GM10266 (cell line): ENCODE measurements around the gene NDE1.
"Not testable (repeated sequence)": the region's sequence is repeated elsewhere in the genome, so short reads cannot be mapped to it uniquely, and the experiment has no call there.

ENCODE experiments used
- DNase-seq: peaks from one replicate; pipeline ENCODE4 v3.0.0; 2012; ENCODE audit errors: extremely low spot score
- TF ChIP-seq, protein P1 (sequence below): IDR thresholded peaks from 2 replicates; pipeline ENCODE4 v1.5.1; 2012; ENCODE audit warnings: mild to moderate bottlenecking, low read depth; ENCODE audit not compliant: control insufficient read depth, insufficient read depth; ENCODE audit errors: missing control alignments

Gene NDE1

DNA sequence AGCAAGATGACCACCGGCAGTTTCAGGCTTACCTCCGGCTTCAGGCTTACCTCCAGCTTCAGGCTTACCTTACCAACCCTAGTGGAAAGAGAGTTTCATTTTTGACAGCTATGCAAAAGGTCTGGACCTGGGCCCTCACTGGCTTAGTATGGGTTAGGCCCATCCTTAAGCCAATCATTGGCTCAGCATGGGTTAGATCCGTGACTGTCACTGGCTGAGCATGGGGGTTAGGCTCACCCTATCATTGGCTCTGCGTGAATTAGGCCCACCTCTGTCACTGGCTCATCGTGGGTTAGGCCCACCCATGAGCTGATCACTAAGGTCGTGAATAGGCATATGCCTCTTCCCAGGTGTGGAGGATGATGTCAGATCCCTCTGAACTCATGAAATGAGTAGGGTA is 8.1 kb downstream of the NDE1 start:
- TF ChIP-seq, protein P1, sequence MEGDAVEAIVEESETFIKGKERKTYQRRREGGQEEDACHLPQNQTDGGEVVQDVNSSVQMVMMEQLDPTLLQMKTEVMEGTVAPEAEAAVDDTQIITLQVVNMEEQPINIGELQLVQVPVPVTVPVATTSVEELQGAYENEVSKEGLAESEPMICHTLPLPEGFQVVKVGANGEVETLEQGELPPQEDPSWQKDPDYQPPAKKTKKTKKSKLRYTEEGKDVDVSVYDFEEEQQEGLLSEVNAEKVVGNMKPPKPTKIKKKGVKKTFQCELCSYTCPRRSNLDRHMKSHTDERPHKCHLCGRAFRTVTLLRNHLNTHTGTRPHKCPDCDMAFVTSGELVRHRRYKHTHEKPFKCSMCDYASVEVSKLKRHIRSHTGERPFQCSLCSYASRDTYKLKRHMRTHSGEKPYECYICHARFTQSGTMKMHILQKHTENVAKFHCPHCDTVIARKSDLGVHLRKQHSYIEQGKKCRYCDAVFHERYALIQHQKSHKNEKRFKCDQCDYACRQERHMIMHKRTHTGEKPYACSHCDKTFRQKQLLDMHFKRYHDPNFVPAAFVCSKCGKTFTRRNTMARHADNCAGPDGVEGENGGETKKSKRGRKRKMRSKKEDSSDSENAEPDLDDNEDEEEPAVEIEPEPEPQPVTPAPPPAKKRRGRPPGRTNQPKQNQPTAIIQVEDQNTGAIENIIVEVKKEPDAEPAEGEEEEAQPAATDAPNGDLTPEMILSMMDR = no peak

DNA sequence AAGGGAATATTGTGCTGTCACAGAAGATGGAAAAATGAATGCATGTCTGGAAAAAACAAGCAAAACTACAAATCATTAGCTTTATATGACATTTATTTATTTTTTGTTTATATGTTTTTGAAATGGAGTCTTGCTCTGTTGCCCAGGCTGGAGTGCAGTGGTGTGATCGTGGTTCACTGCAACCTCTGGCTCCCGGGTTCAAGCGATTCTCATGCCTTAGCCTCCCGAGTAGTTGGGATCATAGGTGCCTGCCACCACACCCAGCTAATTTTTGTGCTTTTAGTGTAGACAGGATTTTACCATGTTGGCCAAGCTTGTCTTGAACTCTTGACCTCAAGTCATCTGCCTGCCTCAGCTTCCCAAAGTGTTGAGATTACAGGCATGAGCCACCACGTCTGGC is 8.5 kb downstream of the NDE1 start:
- DNase-seq = no peak
- TF ChIP-seq, protein P1 = no peak

More for the DNA sequence above, 8.1 kb downstream of the NDE1 start:
- DNase-seq = no peak

DNA sequence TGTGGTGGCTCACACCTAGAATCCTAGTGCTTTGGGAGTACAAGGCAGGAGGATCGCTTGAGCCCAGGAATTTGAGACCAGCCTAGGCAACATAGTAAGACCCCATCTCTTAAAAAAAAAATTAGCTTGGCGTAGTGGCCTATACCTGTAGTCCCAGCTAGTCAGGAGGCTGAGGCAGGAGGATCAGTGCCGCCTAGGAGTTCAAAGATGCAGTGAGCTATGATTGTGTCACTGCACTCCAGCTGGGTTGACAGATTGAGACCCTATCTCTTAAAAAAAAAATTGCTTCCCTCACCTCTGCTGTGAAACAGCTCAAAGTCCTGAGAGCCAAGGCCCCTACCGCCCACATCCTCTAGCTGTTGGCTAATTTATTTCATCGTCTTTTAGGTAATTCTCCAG is 10.2 kb downstream of the NDE1 start:
- no peak for DNase-seq
- TF ChIP-seq, protein P1 = no peak

DNA sequence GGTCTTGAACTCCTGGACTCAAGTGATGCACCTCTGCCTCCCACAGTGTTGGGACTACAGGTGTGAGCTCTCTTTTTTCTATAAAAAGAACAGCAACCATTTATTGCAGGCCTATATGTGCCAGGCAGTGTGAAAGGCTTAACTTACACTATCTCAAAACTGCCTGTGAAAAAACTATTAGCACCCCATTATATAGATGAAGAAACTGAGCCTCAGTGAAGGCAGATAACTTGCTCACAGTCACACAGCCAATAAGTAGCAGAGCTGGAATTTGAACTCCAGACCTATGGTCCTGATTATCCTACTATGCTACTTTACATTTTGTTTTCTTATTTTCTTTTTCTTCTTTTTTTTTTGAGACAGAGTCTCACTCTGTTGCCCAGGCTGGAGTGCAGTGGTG is 15.1 kb downstream of the NDE1 start:
- no peak for DNase-seq
- TF ChIP-seq, protein P1 = no peak

DNA sequence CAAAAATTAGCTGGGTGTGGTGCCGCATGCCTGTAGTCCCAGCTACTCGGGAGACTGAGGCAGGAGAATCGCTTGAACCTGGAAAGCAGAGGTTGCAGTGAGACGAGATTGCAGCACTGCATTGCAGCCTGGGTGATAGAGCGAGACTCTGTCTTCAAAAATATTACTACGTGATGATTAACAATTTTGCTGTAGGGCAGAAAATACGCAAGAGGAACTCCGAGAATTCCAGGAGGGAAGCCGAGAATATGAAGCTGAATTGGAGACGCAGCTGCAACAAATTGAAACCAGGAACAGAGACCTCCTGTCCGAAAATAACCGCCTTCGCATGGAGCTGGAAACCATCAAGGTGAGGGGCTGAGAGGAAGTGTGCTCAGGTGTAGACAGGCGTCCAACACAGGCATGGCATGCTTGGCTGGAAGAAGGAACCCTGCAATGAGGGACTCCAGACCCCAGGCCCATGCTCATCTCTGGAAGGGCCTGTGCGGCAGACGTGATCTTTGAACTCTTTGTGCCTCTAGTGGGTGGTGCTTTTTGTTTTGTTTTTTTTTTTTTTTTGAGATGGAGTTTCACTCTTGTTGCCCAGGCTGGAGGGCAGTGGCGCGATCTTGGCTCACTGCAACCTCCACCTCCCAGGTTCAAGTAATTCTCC is 17.2 kb downstream of the NDE1 start:
- TF ChIP-seq, protein P1 = no peak
- DNase-seq = no peak

DNA sequence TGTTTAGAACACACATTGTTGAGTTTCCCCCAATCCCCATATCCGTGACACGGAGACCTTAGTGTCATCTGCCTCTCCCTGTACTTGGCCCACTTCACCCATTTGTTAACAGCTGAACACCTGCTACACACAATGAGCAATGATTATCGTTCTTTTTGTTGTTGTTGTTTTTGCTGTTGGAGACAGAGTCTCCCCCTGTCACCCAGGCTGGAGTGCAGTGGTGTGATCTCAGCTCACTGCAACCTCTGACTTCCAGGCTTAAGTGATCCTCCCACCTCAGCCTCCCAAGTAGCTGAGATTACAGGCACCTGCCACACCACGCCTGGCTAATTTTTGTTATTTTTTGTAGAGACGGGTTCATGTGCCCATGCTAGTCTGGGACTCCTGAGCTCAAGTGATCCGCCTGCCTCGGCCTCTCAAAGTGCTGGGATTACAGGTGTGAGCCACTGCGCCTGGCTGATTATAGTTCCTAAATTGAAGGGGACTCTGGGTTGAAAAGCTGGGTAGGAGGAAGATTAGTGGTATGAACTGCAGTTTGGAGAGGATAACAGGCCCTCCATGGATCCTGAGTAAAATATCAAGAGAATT is 21.6 kb downstream of the NDE1 start:
- TF ChIP-seq, protein P1 = no peak
- DNase-seq = no peak

DNA sequence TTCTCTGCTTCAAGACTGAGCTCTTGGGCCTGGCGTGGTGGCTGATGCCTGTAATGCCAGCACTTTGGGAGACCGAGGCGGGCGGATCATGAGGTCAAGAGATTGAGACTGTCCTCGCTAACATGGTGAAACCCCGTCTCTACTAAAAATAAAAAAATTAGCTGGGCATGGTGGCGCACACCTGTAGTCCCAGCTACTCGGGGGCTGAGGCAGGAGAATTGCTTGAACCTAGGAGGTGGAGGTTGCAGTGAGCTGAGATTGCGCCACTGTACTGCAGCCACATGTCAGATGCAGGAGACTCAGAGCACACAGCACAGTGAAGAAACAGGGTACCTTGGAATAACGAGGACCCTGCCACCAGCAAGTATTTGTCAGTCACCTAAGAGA is 22.1 kb downstream of the NDE1 start:
- DNase-seq = not testable (repeated sequence)
